ENCODE data around the gene GALM. TPM values are rescaled to one million over a fixed set of nuclear protein-coding genes. Genes with fewer than 3 reads are reported as not detected.
A peak's percentile ranks its signal among the peaks of the same experiment; 100 is the strongest.

Gene GALM
- total and polyA plus RNA-seq, 10 donors: 5.2 to 22.7 (median 7.6) TPM

GRCh38 chr2:38697116-38697840, 31.4 kb downstream of the GALM start:
- H3K9me3 ChIP-seq: no peaks in the 10 kb centered on the region
- H3K27me3 ChIP-seq (replicated peaks in 1 of 7): no peaks in the 10 kb centered on the region
- peaks cover 0 to 12% (median 8%) of the 10 kb centered on the region in 6 donors for H3K4me1 ChIP-seq
- no peak overlapping the region for H3K4me3 ChIP-seq
- TF ChIP-seq POLR2A (IDR thresholded peaks at IDR 0.05): no peak
- no peak for TF ChIP-seq CTCF (IDR thresholded peaks at IDR 0.05 in 8 of 11, conservative IDR thresholded peaks at IDR 0.05 in 3 of 11)
- no peak for TF ChIP-seq POLR2AphosphoS5 (IDR thresholded peaks at IDR 0.05)
- no peak for DNase-seq
- H3K36me3 ChIP-seq: peaks cover 0 to 95% (median 0%) of the 10 kb centered on the region in 6 donors
- peak overlapping the region in 6 of 8 donors; percentile 26 to 70 (median 48) for H3K27ac ChIP-seq
- intact Hi-C loops (cut with DNase I; ENCODE audit: low total_unique reads): no loop called here
- 70 to 81% (median 76%) methylated on average over 8 of the region's 8 CpGs for WGBS, 5 donors

DNA sequence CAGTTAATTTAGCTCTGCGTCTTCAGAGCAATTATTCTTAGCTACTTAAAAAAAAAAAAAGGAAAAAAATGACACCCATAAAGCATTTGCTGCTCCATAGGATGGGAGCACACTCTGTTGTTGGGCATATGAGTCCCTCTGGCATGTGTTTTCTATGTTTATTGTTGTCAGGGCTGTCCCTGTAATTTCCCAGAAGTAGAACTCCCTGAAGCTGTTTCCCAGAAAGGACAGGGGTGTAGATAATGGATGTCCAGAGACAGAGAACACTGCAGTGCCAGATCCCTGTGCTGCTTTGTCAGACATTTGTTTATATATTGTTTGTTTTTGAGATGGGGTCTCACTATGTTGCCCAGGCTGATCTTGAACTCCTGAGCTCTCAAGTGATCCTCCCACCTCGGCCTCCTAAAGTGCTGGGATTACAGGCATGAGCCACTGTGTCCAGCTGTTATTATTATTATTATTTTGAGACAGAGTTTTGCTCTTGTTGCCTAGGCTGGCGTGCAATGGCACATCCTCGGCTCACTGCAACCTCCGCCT, 32.6 kb downstream of the GALM start:
- 92 to 97% (median 96%) methylated on average over 5 of the region's 5 CpGs for WGBS, 5 donors
- no peaks in the 10 kb centered on the region for H3K9me3 ChIP-seq
- no peak for DNase-seq
- no peak for TF ChIP-seq CTCF (IDR thresholded peaks at IDR 0.05 in 8 of 11, conservative IDR thresholded peaks at IDR 0.05 in 3 of 11)
- TF ChIP-seq POLR2A (IDR thresholded peaks at IDR 0.05): no peak
- TF ChIP-seq POLR2AphosphoS5 (IDR thresholded peaks at IDR 0.05): no peak
- H3K27ac ChIP-seq: peak overlapping the region in 3 of 8 donors; percentile 55 to 70 (median 63)
- peaks cover 0 to 10% (median 8%) of the 10 kb centered on the region in 6 donors for H3K4me1 ChIP-seq
- H3K36me3 ChIP-seq: peaks cover 0 to 91% (median 0%) of the 10 kb centered on the region in 6 donors
- H3K4me3 ChIP-seq: no peak overlapping the region
- intact Hi-C loops (cut with DNase I; ENCODE audit: low total_unique reads): no loop called here
- H3K27me3 ChIP-seq (replicated peaks in 1 of 7): no peaks in the 10 kb centered on the region

- intact Hi-C loops (cut with DNase I; ENCODE audit: low total_unique reads): no loop called here
- Histone ChIP-seq H3K36me3 (peaks cover 0 to 91% (median 0%) of the 10 kb centered on the region in 6 donors), H3K27ac (peak overlapping the region in 7 of 8 donors; percentile 4 to 65 (median 48)), H3K4me1 (no peaks in the 10 kb centered on the region), H3K4me3 (peak overlapping the region in 1 of 8 donors; percentile 2), H3K9me3 (no peaks in the 10 kb centered on the region), H3K27me3 (replicated peaks in 1 of 7) (no peaks in the 10 kb centered on the region)
- WGBS, 5 donors: 85 to 90% (median 87%) methylated on average over 9 of the region's 9 CpGs
- no peak for DNase-seq
- no peak for TF ChIP-seq POLR2A (IDR thresholded peaks at IDR 0.05)
Observed at GRCh38 chr2:38700113-38700785, 34.3 kb downstream of the GALM start.

DNA sequence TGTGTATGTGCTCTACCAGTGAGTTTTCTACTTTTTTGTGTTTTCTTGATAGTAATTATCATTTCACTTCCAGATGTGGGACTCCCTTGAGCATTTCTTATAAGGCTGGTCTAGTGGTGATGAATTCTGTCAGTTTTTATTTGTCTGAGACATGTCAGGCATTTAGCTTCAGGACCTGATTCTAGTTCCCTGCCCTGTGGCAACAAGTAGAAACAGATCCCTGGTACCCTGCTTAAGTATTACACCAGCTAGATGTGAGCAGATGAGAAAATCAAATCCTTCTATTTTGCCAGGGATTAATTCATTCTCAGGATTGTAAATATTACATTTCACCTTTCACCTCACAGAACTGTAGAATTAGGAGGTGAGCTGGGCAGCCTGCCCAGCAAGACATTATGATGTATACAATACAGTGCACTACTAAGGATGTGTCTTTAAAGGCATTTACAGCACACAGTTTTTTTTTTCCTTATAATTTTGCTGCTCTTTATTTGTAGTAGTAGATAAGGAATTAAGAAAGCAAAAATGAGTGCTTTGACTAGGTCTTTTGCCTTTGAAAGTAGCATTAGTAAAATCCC, 35.1 kb downstream of the GALM start:
- intact Hi-C loops (cut with DNase I; ENCODE audit: low total_unique reads): no loop called here
- H3K4me3 ChIP-seq: no peak overlapping the region
- no peaks in the 10 kb centered on the region for H3K27me3 ChIP-seq (replicated peaks in 1 of 7)

More for the DNA sequence above, 35.1 kb downstream of the GALM start:
- H3K4me1 ChIP-seq: no peaks in the 10 kb centered on the region
- TF ChIP-seq CTCF (IDR thresholded peaks at IDR 0.05 in 8 of 11, conservative IDR thresholded peaks at IDR 0.05 in 3 of 11) (no peak), POLR2AphosphoS5 (IDR thresholded peaks at IDR 0.05) (no peak), POLR2A (IDR thresholded peaks at IDR 0.05) (no peak)
- H3K36me3 ChIP-seq: peaks cover 0 to 91% (median 0%) of the 10 kb centered on the region in 6 donors
- no peak for DNase-seq
- peak overlapping the region in 5 of 8 donors; percentile 22 to 65 (median 52) for H3K27ac ChIP-seq
- H3K9me3 ChIP-seq: no peaks in the 10 kb centered on the region

All from spleen (tissue), 11 donors.